ENCODE data around the gene SDK2. TPM values are rescaled to one million over a fixed set of nuclear protein-coding genes. Genes with fewer than 3 reads are reported as not detected.

The SDK2 gene
- total and polyA plus RNA-seq, 3 experiments from 2014 or later = 0.35 to 0.54 (median 0.44) TPM

DNA sequence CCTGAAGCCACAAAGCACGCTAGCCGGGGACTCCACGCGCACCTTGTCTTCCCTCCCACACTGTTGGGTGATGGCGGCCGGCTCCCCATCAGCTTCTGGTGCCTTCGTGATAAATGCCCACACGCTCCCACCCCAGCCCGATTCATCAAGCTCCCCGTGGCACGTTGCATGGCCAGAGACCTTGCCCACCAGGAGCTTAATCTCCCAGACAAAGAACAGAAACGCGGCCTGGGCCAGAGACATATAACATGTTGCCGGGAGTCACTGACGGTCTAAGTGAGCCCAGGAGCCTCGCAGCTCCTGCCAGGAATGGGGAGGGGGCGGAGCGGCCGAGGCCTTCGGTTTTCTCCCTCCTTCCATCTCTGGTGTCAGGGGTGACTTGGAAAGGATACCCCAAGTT is 93.1 kb downstream of the SDK2 start:
- Mint-ChIP-seq H3K27ac (peak overlapping the region in 1 of 8 donors; percentile 68), H3K36me3 (no peaks in the 10 kb centered on the region), H3K4me1 (peaks cover 0 to 15% (median 14%) of the 10 kb centered on the region in 3 donors), H3K27me3 (peaks cover 2 to 11% of the 10 kb centered on the region in 2 donors), H3K4me3 (no peak overlapping the region), H3K9me3 (no peaks in the 10 kb centered on the region)
- Histone ChIP-seq H3K36me3 (ENCODE audit: insufficient read depth, low read length) (no peaks in the 10 kb centered on the region), H3K9me3 (ENCODE audit: low read length) (no peaks in the 10 kb centered on the region), H3K27ac (ENCODE audit: low read depth, low read length) (no peak overlapping the region), H3K27me3 (ENCODE audit: insufficient read depth, low read length, poor library complexity, severe bottlenecking) (no peaks in the 10 kb centered on the region), H3K4me3 (ENCODE audit: low read length) (no peak overlapping the region), H3K4me1 (ENCODE audit: insufficient read depth, low read length) (peaks cover 5% of the 10 kb centered on the region)
- POLR2A ChIA-PET = no interaction called here
- CTCF ChIA-PET = no interaction called here
- DNase-seq = no peak

DNA sequence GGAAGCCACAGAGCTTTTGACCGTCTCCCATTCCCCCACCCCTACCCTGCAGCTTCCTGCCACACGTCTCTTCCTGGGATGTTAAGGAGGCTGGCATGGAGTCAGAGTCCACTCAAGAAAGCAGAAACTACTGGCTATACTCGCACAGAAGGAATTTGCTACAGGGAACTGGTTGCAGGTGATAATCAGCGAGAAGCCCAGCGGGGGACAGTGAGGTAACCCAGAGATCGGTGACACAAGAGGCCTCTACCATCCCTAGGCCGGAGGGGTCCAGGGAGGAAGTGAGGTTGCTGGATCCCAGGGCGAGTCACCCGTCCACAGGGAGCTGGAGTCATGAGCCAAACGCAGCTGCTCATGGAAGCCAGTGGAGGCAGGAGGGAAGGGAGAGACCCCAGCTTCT is 93.7 kb downstream of the SDK2 start:
- CTCF ChIA-PET = no interaction called here

DNA sequence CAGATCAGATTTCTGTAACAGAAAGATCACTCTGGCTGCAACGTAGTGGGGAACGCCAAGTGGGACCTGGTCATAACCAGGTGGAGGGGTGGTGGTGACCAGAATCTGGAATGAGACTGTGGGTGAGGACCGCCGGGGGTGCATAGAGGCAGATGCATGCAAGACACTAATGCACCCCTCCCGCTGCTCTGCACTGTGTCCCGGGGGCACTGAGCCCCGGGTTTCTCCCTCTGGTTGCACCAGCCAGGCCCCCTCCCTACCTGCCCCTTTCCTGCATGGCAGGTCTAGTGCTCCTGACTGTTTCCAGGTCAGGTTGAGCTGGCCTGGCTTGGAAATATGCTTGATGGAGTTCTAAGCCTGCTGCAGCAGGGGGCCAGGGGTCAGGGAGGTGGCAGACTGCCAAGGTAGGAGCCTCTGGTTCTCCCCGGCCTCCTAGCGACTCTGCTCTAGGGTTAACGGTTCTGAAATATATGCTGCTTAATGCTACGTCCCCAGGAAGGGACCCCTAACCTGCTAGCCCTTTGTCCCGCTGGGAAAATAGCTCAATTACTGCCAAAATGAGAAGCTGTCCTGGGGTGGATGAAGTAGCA is 94.3 kb downstream of the SDK2 start:
- ChIA-PET CTCF (no interaction called here), POLR2A (interaction anchor here (0.6 kb wide), 1 partner anchor 1424 kb away, joined by 7 read pairs; no protein-coding TSS in a partner anchor)
- H3K36me3 Mint-ChIP-seq = no peaks in the 10 kb centered on the region
- Histone ChIP-seq H3K27me3 (ENCODE audit: insufficient read depth, low read length, poor library complexity, severe bottlenecking) (no peaks in the 10 kb centered on the region), H3K4me3 (ENCODE audit: low read length) (no peak overlapping the region), H3K36me3 (ENCODE audit: insufficient read depth, low read length) (no peaks in the 10 kb centered on the region), H3K27ac (ENCODE audit: low read depth, low read length) (no peak overlapping the region), H3K4me1 (ENCODE audit: insufficient read depth, low read length) (peaks cover 5% of the 10 kb centered on the region), H3K9me3 (ENCODE audit: low read length) (no peaks in the 10 kb centered on the region)
- no peak overlapping the region for H3K27ac Mint-ChIP-seq
- DNase-seq = no peak
- peaks cover 2 to 11% of the 10 kb centered on the region in 2 donors for H3K27me3 Mint-ChIP-seq
- H3K9me3 Mint-ChIP-seq = no peaks in the 10 kb centered on the region
- H3K4me3 Mint-ChIP-seq = no peak overlapping the region
- peaks cover 0 to 18% (median 15%) of the 10 kb centered on the region in 3 donors for H3K4me1 Mint-ChIP-seq

More for the DNA sequence above, 93.7 kb downstream of the SDK2 start:
- H3K36me3 ChIP-seq (ENCODE audit: insufficient read depth, low read length) = no peaks in the 10 kb centered on the region
- no peaks in the 10 kb centered on the region for H3K9me3 ChIP-seq (ENCODE audit: low read length)
- Mint-ChIP-seq H3K4me3 (no peak overlapping the region), H3K4me1 (peaks cover 0 to 15% (median 14%) of the 10 kb centered on the region in 3 donors), H3K9me3 (no peaks in the 10 kb centered on the region), H3K27ac (no peak overlapping the region), H3K36me3 (no peaks in the 10 kb centered on the region), H3K27me3 (peaks cover 2 to 11% of the 10 kb centered on the region in 2 donors)
- no peak overlapping the region for H3K27ac ChIP-seq (ENCODE audit: low read depth, low read length)
- H3K4me3 ChIP-seq (ENCODE audit: low read length) = no peak overlapping the region
- H3K4me1 ChIP-seq (ENCODE audit: insufficient read depth, low read length) = peaks cover 5% of the 10 kb centered on the region
- POLR2A ChIA-PET = interaction anchor here (0.6 kb wide), 1 partner anchor 1423 kb away, joined by 7 read pairs; no protein-coding TSS in a partner anchor
- DNase-seq = no peak
- no peaks in the 10 kb centered on the region for H3K27me3 ChIP-seq (ENCODE audit: insufficient read depth, low read length, poor library complexity, severe bottlenecking)

DNA sequence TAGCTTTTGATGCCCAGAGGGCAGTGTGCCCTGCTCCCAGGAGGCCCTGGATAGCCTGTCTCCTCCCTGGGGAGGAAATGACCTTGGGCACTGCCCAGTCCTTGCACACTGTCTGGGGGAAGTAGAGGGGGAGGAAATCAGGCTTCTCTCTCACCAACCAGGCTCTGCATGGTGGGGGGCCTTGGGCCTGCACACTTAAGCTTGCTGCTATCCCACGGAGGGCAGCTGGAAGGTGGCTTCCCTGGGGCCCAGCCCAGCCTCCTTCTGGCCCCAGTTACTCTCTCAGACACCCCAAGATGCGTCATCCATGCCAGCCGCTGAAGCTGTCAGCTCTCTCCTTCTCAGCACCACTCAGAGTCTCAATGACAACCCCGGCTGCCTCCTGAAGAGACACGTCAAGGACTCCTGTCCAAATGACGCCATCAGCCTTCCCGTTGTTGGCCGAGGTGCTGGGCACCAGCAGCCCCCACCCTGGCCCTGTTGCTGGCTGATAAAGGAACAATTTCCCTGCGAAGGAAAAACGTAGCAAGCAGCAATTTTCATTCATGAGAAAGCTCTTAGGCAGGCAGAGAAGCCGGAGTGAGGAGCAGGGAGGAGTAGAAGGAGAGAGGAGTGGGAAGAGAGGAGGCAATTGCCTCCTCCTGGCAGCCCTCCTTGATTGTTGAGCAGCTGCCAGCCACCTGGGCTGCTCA is 95.5 kb downstream of the SDK2 start:
- Mint-ChIP-seq H3K27me3 (peaks cover 2 to 11% of the 10 kb centered on the region in 2 donors), H3K4me1 (peaks cover 0 to 18% (median 15%) of the 10 kb centered on the region in 3 donors), H3K9me3 (no peaks in the 10 kb centered on the region), H3K27ac (peak overlapping the region in 1 of 8 donors; percentile 59), H3K4me3 (no peak overlapping the region), H3K36me3 (no peaks in the 10 kb centered on the region)
- no peak overlapping the region for H3K4me3 ChIP-seq (ENCODE audit: low read length)
- no peaks in the 10 kb centered on the region for H3K9me3 ChIP-seq (ENCODE audit: low read length)
- H3K4me1 ChIP-seq (ENCODE audit: insufficient read depth, low read length) = peaks cover 5% of the 10 kb centered on the region
- CTCF ChIA-PET = no interaction called here
- no peak overlapping the region for H3K27ac ChIP-seq (ENCODE audit: low read depth, low read length)
- DNase-seq = no peak
- no peaks in the 10 kb centered on the region for H3K27me3 ChIP-seq (ENCODE audit: insufficient read depth, low read length, poor library complexity, severe bottlenecking)
- POLR2A ChIA-PET = no interaction called here
- H3K36me3 ChIP-seq (ENCODE audit: insufficient read depth, low read length) = no peaks in the 10 kb centered on the region

DNA sequence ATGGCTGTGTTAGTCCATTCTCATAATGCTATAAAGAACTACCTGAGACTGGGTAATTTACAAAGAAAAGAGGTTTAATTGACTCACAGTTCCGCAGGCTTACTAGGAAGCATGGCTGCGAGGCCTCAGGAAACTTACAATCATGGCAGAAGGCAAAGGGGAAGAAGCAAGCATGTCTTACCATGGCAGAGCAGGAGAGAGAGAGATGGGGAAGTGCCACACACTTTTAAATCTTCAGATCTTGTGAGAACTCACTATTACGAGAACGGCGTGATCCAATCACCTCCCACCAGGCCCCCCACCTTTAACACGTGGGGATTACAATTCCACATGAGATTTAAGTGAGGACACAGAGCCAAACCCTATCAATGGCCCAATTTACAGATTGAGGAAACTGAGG is 96.5 kb downstream of the SDK2 start:
- Histone ChIP-seq H3K27me3 (ENCODE audit: insufficient read depth, low read length, poor library complexity, severe bottlenecking) (no peaks in the 10 kb centered on the region), H3K4me1 (ENCODE audit: insufficient read depth, low read length) (peaks cover 5% of the 10 kb centered on the region), H3K27ac (ENCODE audit: low read depth, low read length) (no peak overlapping the region), H3K9me3 (ENCODE audit: low read length) (no peaks in the 10 kb centered on the region), H3K4me3 (ENCODE audit: low read length) (no peak overlapping the region), H3K36me3 (ENCODE audit: insufficient read depth, low read length) (no peaks in the 10 kb centered on the region)
- Mint-ChIP-seq H3K27ac (peak overlapping the region in 1 of 8 donors; percentile 56), H3K27me3 (peaks cover 2 to 11% of the 10 kb centered on the region in 2 donors), H3K4me3 (no peak overlapping the region), H3K36me3 (no peaks in the 10 kb centered on the region), H3K4me1 (peaks cover 0 to 18% (median 15%) of the 10 kb centered on the region in 3 donors), H3K9me3 (no peaks in the 10 kb centered on the region)
- ChIA-PET CTCF (no interaction called here), POLR2A (no interaction called here)
- no peak for DNase-seq

DNA sequence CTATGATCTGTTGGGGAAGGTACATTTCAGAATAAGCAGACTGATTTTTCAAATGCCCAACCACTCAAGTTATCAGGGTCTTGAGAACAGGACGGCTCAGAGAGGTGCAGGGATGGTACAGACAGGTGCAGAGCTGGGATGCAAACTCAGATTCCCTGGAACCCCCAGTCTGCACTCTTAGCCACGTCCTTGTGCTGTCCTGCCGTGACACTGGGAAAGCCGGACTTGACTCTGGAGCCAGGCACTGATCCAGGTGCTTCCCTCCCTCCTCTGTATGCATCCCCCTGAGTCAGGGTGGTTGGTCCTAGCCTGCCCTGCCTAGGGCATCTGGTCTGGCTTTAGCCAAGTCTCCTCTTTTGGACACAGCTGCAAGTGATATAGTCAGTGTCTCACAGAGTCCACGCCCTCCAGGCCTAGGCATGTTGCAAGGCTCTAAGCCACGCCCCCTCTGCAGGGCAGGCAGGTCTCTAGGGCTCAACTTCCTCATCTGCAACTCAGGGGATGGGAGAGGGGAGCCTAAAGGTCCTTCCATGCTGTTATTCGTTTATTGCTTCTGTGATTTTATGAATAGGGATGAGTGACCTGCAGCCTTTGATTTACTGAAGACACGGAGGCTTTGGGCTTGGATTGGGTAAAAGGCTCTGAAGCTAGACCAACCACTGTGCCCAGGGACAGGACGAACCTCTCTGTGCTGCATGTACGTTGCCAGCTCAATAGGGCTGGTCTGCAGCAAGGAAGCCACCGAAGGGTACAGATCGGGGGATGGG is 97.3 kb downstream of the SDK2 start:
- Mint-ChIP-seq H3K4me1 (peaks cover 0 to 17% (median 13%) of the 10 kb centered on the region in 3 donors), H3K9me3 (no peaks in the 10 kb centered on the region), H3K27ac (peak overlapping the region in 1 of 8 donors; percentile 56), H3K27me3 (peaks cover 2 to 11% of the 10 kb centered on the region in 2 donors), H3K4me3 (no peak overlapping the region), H3K36me3 (no peaks in the 10 kb centered on the region)
- no peak overlapping the region for H3K27ac ChIP-seq (ENCODE audit: low read depth, low read length)
- H3K4me1 ChIP-seq (ENCODE audit: insufficient read depth, low read length) = peaks cover 5% of the 10 kb centered on the region
- H3K36me3 ChIP-seq (ENCODE audit: insufficient read depth, low read length) = no peaks in the 10 kb centered on the region
- no peak overlapping the region for H3K4me3 ChIP-seq (ENCODE audit: low read length)
- H3K9me3 ChIP-seq (ENCODE audit: low read length) = no peaks in the 10 kb centered on the region
- H3K27me3 ChIP-seq (ENCODE audit: insufficient read depth, low read length, poor library complexity, severe bottlenecking) = no peaks in the 10 kb centered on the region
- ChIA-PET CTCF (no interaction called here), POLR2A (no interaction called here)
- peak in 1 of 5 donors; percentile 30 for DNase-seq

DNA sequence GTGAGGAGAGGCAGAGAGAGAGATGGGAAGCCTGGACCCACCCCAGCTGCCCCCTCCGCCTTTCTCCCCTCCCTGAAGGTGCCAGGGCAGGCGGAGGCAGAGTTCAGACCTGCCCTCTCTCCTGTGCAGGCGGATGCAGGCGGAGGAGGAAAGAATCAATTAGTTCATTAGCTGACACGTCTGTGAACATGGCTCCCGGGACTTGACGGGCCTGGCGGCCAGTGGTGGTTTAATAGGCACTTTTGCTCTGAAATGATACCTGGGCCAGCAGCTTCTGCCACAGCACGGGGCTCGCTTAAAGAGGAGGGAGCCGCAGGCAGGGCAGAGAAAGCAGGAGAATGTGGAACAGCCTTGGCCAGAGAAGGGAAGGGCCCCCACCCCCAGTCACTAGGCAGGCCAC is 98.1 kb downstream of the SDK2 start:
- peaks cover 2 to 6% of the 10 kb centered on the region in 2 donors for H3K27me3 Mint-ChIP-seq
- H3K36me3 Mint-ChIP-seq = no peaks in the 10 kb centered on the region
- H3K9me3 Mint-ChIP-seq = no peaks in the 10 kb centered on the region
- Histone ChIP-seq H3K4me1 (ENCODE audit: insufficient read depth, low read length) (peaks cover 5% of the 10 kb centered on the region), H3K27ac (ENCODE audit: low read depth, low read length) (no peak overlapping the region), H3K9me3 (ENCODE audit: low read length) (no peaks in the 10 kb centered on the region), H3K27me3 (ENCODE audit: insufficient read depth, low read length, poor library complexity, severe bottlenecking) (no peaks in the 10 kb centered on the region), H3K4me3 (ENCODE audit: low read length) (no peak overlapping the region), H3K36me3 (ENCODE audit: insufficient read depth, low read length) (no peaks in the 10 kb centered on the region)
- H3K4me1 Mint-ChIP-seq = peaks cover 0 to 15% (median 8%) of the 10 kb centered on the region in 3 donors
- peak overlapping the region in 1 of 8 donors; percentile 14 for H3K27ac Mint-ChIP-seq
- CTCF ChIA-PET = no interaction called here
- POLR2A ChIA-PET = no interaction called here
- no peak overlapping the region for H3K4me3 Mint-ChIP-seq
- no peak for DNase-seq

Measured in CD8-positive, alpha-beta memory T cell (primary cell).